HG03378 (cell line): ENCODE data around the gene AP2A1.
"Not testable (repeated sequence)": the region's sequence is repeated elsewhere in the genome, so short reads cannot be mapped to it uniquely, and the experiment has no call there.

Experiments used
- ATAC-seq: cut with Tn5 transposase; IDR thresholded peaks from one replicate; pipeline ENCODE4 v1.9.1; 2021; ENCODE audit warnings: mild to moderate bottlenecking, moderate library complexity; ENCODE audit not compliant: unreplicated experiment

The AP2A1 gene

GRCh38 chr19:49766930-49767299 is at the start of gene AP2A1:
Gene AP2A1, plus strand, starts transcription at chr19:49767001. Its CDS starts 133 bp downstream, at chr19:49767134.
- ATAC-seq, result no peak

- no peak for ATAC-seq
Measured at GRCh38 chr19:49718511-49718910, 48.3 kb upstream of the AP2A1 start.

GRCh38 chr19:49718991-49719390 is 47.8 kb upstream of the AP2A1 start:
- ATAC-seq, result no peak

- ATAC-seq, result not testable (repeated sequence)
Measured at GRCh38 chr19:49719420-49719819, 47.4 kb upstream of the AP2A1 start.

GRCh38 chr19:49727217-49728030 is 39.4 kb upstream of the AP2A1 start:
- ATAC-seq, result no peak

- ATAC-seq, result no peak
Measured at GRCh38 chr19:49730166-49730565, 36.6 kb upstream of the AP2A1 start.

- no peak for ATAC-seq
Measured at GRCh38 chr19:49738268-49738667, 28.5 kb upstream of the AP2A1 start.

- no peak for ATAC-seq
Measured at GRCh38 chr19:49739098-49739497, 27.7 kb upstream of the AP2A1 start.

GRCh38 chr19:49739933-49740332 is 26.9 kb upstream of the AP2A1 start:
- ATAC-seq, result no peak

- ATAC-seq, result no peak
Measured at GRCh38 chr19:49741210-49741844, 25.5 kb upstream of the AP2A1 start.

- ATAC-seq, result no peak
Measured at GRCh38 chr19:49744946-49745381, 21.8 kb upstream of the AP2A1 start.

GRCh38 chr19:49746206-49746958 is 20.4 kb upstream of the AP2A1 start:
- no peak for ATAC-seq

GRCh38 chr19:49749055-49749716 is 17.6 kb upstream of the AP2A1 start:
- no peak for ATAC-seq

GRCh38 chr19:49749771-49750170 is 17.0 kb upstream of the AP2A1 start:
- no peak for ATAC-seq

- ATAC-seq, result no peak
Measured at GRCh38 chr19:49752701-49753100, 14.1 kb upstream of the AP2A1 start.

- no peak for ATAC-seq
Measured at GRCh38 chr19:49755956-49756355, 10.8 kb upstream of the AP2A1 start.

- no peak for ATAC-seq
Measured at GRCh38 chr19:49758292-49758691, 8.5 kb upstream of the AP2A1 start.

GRCh38 chr19:49761249-49761624 is 5.6 kb upstream of the AP2A1 start:
- ATAC-seq, result no peak

- ATAC-seq, result no peak
Measured at GRCh38 chr19:49761625-49762311, 5.0 kb upstream of the AP2A1 start.

- no peak for ATAC-seq
Measured at GRCh38 chr19:49763230-49763629, 3.6 kb upstream of the AP2A1 start, which contains the start of gene TSKS. Gene TSKS, minus strand, starts transcription at chr19:49763306. Its CDS starts 59 bp downstream, at chr19:49763247.
